IPS-NIHi7 (cell line): ENCODE measurements around the gene ADAMTS2.

ENCODE experiments used
- DNase-seq: peaks from one replicate; pipeline ENCODE4 v3.0.0; 2012; ENCODE audit warnings: mixed read lengths; ENCODE audit errors: extremely low spot score

ADAMTS2 gene

DNA sequence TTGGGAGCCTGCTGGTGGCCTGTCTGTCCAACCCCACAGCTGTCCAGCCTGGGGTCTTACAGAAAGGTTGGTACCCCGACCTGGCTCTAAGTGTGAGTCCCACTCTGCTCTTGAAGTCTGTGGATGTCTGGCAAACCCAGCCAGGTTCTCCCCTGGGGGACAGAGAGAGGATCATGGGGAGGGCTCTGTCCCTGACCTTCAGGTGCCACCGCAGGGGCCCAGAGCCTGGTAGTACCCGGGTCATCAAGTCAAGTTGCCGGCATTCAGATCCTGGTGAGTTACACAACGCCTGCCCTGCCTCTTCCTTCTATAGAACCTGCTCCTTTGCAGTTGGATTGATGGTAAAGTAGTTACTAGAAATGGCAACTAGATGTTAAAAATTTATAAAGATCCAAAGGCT is 66.7 kb downstream of the ADAMTS2 start:
- no peak for DNase-seq

DNA sequence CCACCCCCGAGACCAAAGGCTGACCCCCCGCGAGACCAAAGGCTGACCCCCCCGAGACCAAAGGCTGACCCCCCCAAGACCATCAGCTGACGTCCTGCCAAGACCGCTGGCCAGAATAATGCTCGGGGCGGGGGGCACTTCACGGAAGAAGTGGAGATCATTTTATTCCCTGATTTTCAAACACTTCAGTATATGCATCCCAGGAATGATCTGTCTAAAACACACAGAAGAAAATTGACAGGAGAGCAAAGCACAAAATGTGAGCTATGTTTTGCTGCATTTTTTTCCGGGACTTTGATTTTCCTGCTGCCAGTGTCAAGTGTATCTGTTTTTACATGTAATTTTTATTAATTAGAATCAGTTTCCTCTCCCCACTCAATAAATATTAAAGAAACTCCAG is 67.1 kb downstream of the ADAMTS2 start:
- no peak for DNase-seq

GRCh38 chr5:179276838-179277395 is 68.3 kb downstream of the ADAMTS2 start:
- DNase-seq: peak; percentile 46

GRCh38 chr5:179275941-179276837 is 69.1 kb downstream of the ADAMTS2 start:
- DNase-seq: peak; percentile 46

DNA sequence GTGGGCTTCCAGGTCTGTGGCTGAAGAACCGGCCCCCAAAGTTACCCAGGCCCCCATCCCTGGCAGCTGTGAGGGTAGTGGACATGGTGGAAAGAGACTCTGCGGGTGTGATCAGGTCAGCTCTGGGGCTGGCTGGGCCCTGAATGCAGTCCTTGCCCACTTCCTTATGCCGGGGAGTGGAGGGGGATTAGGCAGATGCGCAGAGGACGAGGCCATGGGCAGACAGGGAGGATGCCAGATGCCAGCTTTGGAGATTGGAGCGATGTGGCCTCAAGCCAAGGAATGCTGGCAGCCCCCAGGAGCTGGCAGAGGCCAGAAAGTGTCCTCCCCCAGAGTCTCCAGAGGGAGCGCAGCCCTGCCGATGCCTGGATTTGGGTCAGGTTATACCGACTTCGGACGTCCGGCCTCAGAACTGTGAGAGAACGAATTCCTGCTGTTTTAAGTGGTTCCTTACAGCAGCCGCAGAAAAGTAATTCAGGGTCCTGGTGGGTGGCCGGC is 69.8 kb downstream of the ADAMTS2 start:
- no peak for DNase-seq

DNA sequence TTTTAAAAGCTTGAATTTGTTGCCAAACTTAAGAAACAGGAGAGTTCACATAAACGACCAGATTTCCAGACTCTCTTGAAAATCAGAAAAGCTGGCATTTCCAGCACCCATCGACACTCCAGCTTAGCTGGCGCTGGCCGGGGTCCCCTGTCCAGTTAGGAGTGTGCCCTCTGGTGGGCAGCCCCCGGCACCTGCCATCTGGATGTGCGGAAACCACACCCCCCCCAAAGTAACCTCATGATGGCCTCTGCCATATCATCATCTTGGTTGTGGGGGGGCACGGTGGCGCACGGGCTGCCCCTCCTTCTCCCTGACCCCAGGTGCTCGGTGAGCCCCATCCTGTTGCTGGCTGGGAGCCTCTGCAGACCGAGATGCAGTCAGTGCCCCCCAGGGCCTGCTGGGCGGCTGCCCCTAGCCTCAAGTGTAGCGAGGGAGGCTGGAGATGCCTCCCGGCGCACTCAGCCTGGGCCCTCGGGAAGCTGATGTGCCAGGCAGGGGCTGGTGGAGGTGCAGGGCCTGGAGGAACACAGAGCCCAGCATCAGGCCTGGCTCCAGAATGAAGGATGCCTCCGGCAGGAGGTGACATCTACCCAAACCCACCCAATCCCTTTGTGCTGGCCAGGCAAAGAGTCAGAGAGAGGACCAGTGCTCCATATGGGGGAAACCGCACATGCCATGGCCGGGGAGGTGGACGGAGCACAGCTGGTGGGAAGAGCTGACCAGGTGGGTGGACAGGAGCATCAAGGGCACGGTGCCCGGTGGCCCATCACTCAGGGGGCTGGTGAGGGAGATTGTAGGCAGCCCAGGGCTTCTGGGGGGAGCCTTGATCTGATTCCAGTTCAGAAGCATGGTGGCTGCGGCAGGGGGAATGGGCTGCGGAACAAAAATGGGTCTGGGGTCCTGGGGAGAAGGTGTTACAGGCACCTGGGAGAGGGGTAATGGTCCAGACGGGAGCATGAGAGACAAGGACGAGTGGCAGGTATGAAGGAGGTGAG is 70.6 kb downstream of the ADAMTS2 start:
- DNase-seq: no peak

DNA sequence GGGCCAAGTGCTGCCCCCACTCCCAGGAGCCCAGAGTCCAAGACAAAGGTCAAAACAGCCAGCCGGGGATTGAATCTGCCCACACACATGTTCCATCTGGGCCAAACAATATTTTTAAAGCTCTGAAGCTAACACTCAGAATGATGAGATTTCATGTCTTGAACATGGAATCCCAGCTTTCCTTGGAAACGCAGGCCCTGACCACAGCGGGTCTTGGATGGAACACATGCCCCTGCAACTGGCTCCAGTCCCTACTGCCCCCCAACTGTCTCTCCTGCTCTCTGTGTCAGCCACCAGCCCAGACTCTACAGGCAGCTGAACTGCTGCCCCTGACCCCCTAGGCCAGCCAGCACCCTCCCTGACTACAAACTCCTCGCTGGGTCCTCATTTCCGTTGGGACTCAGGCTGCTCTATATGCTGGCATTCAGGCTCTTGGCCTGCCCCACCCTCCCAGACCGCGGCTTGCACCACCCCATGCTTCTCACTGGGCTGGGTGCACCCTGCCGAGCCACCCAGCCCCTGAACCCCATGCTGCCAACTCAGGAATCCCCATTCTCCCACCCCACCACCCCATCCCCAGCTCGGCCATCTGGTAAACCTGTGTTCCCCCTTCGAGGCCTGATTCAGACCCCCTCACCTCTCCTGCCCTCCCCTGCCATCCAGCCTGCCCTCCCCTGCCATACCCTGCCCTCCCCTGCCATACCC is 71.7 kb downstream of the ADAMTS2 start:
- no peak for DNase-seq

- DNase-seq: no peak
Observed at GRCh38 chr5:179273073-179273435, 72.2 kb downstream of the ADAMTS2 start.

DNA sequence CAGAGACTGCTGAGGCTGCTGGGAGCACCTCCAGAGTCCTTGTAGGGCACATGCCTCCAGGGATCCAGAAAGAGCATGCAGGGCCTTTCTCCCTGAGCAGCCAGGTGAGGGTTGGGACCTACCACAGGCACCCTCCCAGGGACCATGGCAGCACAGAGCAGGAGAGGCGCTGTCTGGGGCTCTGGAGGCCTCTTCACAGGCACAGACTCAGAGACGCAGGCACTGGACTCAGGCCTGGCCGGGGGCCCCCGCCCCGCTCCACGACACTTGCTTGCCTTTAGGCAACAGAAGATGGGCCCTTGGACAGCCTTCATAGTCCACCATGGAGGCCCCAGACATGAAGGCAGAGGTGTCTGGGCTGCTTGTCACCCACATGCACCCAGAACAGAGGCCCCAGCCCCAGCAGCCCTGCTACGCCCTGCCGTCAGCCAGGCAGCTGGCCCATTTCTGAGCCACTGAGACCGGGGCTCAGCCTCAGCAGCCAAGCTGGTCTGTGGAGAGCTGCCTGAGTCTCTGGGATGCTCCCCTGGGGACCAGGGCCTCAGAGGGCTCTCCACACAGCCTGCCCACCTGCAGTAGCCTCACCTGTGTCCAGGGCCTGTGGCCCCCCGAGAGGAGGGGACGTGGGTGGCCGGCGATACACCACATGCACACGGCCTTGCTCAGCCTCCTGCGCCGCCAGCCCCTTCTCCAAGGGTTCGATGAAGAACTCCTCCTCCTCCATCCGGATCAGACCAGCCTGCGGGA is 72.8 kb downstream of the ADAMTS2 start:
- DNase-seq: no peak

DNA sequence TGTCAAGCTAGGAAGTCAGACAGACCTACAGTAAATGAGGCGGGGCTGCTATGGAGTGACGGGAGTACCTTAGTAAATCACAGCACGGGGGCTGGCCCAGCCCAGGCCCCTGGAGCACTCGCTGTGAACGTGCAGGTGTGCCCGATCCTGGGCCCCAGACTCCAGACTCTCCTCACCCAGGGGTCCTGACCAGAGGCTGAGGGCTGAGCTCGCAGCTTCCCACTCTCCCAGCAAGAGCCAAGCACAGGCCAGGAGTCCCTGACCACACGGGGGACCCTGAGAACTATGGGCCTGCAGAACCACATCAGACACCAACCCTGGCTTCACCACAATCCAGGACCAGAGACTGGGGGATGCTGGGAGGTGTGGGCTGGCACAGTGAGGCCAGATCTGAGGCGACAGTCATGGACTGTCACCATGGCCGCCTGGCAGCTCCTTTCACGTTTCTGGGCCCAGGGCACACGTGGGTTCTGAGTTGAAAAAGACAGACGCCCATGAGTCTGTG is 73.4 kb downstream of the ADAMTS2 start:
- DNase-seq: no peak

- no peak for DNase-seq
Observed at GRCh38 chr5:179271428-179271734, 73.9 kb downstream of the ADAMTS2 start.

GRCh38 chr5:179270581-179271427 is 74.5 kb downstream of the ADAMTS2 start:
- no peak for DNase-seq

DNA sequence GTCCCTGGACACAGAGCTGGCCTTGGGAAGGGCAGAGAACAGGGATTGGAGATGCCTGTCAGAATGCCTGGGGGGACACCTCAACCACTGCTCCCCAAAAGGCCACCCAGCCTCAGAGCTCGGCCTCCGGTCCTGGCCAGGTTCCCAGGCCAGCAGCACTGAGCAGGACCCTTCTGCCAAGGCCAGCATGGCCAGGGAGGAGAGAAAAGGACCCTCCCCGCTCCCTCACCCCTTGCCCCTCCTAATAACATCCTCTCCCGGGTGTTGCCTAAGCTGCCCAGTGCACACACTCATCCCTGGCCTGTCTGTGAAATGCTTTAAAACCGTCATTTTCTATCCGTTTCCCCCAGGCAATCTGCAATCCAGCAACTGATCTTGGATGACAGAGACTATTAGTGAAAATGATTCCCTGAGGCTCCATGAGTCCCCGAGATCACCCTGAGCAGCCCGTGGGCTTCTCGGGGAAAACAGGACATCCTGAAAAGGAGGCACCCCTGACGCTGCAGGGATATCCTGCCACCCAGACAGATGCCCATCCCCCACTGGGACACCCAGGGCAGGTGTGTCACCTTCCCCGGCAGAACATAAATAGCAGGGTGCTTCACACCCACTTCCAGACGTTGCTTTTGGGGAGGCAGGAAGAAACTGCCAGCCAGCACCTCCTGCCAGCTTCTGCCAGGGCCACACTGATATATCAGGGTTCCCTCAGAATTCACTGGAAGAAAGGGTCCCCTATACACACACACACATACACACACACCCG is 75.3 kb downstream of the ADAMTS2 start:
- DNase-seq: no peak

GRCh38 chr5:179268966-179269693 is 76.1 kb downstream of the ADAMTS2 start:
- DNase-seq: no peak

DNA sequence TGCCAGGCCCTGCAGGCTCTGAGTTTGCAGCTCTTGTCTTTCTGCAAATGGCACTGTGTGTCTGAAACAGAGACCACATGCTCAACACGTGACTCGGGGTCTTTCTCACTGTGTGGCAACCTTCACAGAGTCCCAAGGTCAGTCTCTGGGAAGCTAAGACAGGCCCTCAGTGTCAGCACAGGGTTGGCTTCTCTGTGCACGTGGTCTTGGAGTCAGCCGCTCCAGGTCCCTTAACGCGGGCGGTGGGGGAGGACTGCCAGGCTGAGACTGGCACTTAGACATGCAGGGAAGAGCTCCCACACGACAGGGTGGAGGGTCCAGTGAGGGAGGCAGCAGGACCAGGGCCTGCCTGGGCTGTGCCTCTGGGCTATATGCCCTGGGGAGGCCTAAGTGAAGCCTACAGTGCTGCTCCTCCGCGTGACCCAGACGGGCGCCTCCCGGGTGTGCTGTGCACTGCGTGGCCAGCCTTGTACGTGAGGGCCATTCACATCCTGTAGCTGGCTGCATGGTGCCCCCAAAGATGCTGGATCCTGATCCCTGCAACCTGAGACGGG is 76.8 kb downstream of the ADAMTS2 start:
- DNase-seq: no peak

- DNase-seq: no peak
Observed at GRCh38 chr5:179267671-179268083, 77.6 kb downstream of the ADAMTS2 start.

DNA sequence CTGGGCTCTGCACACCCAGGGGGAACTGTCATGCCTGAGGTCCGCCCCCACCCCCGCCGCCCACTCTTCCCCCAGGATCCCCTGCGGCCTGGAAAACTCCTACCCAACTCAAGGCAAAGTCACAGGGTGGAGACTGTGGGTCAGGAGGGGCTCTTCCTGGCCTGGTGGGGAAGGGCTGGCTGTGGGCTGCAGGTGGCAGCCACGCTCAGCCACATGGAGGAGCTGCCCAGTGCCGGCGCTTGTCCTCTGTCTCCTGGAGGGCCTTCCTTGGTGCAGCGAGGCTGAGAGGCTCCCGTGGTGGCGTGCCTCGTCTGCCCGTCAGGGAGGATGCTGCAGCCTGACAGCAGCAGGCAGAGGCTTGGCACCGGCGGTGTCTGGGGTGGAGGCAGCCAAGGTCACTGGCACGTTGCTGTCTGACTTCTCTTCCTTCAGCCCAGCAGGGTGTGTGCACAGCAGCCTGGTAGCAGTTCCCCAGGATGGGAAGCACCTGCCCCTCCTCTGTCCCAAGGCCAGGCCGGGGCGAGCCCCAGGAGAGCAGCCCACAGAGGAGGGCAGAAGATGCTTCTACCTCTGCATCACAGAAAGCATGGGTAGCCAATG is 78.1 kb downstream of the ADAMTS2 start:
- peak; percentile 57 for DNase-seq
